ENCODE measurements around the gene RPE. TPM values are rescaled to one million over a fixed set of nuclear protein-coding genes. Genes with fewer than 3 reads are reported as not detected.

RPE gene
- total RNA-seq, 1 experiment from 2014 or later, result 21.8 TPM

GRCh38 chr2:209993968-209994367 is 8.5 kb upstream of the RPE start:
- DNase-seq (ENCODE audit: low read depth), result no peak
- in situ Hi-C loops (cut with HindIII; ENCODE audit: low pct_unique_long_range_greater_than_20kb, low sequenced_read_pairs), result no loop called here

- DNase-seq (ENCODE audit: low read depth), result no peak
- in situ Hi-C loops (cut with HindIII; ENCODE audit: low pct_unique_long_range_greater_than_20kb, low sequenced_read_pairs), result no loop called here
These were observed 3.8 kb upstream of the RPE start for GRCh38 chr2:209998596-209998995.

GRCh38 chr2:210000464-210001324 is 1.7 kb upstream of the RPE start:
- in situ Hi-C loops (cut with HindIII; ENCODE audit: low pct_unique_long_range_greater_than_20kb, low sequenced_read_pairs), result no loop called here
- DNase-seq (ENCODE audit: low read depth), result no peak

GRCh38 chr2:210003359-210003758 is 921 bp downstream of the RPE start:
- in situ Hi-C loops (cut with HindIII; ENCODE audit: low pct_unique_long_range_greater_than_20kb, low sequenced_read_pairs), result no loop called here

GRCh38 chr2:210004881-210005280 is 2.4 kb downstream of the RPE start:
- no peak for DNase-seq (ENCODE audit: low read depth)
- in situ Hi-C loops (cut with HindIII; ENCODE audit: low pct_unique_long_range_greater_than_20kb, low sequenced_read_pairs), result no loop called here

More at GRCh38 chr2:210003359-210003758, 921 bp downstream of the RPE start:
- DNase-seq (ENCODE audit: low read depth), result no peak

GRCh38 chr2:210007895-210008294 is 5.5 kb downstream of the RPE start:
- in situ Hi-C loops (cut with HindIII; ENCODE audit: low pct_unique_long_range_greater_than_20kb, low sequenced_read_pairs), result no loop called here
- DNase-seq (ENCODE audit: low read depth), result no peak

- in situ Hi-C loops (cut with HindIII; ENCODE audit: low pct_unique_long_range_greater_than_20kb, low sequenced_read_pairs), result no loop called here
These were observed 6.7 kb downstream of the RPE start for GRCh38 chr2:210009126-210009525.

GRCh38 chr2:210009896-210010295 is 7.5 kb downstream of the RPE start:
- in situ Hi-C loops (cut with HindIII; ENCODE audit: low pct_unique_long_range_greater_than_20kb, low sequenced_read_pairs), result no loop called here
- no peak for DNase-seq (ENCODE audit: low read depth)

More at GRCh38 chr2:210009126-210009525, 6.7 kb downstream of the RPE start:
- no peak for DNase-seq (ENCODE audit: low read depth)

- in situ Hi-C loops (cut with HindIII; ENCODE audit: low pct_unique_long_range_greater_than_20kb, low sequenced_read_pairs), result no loop called here
- DNase-seq (ENCODE audit: low read depth), result no peak
These were observed 17.7 kb downstream of the RPE start for GRCh38 chr2:210020138-210020537.

- DNase-seq (ENCODE audit: low read depth), result no peak
- in situ Hi-C loops (cut with HindIII; ENCODE audit: low pct_unique_long_range_greater_than_20kb, low sequenced_read_pairs), result no loop called here
These were observed 20.4 kb downstream of the RPE start for GRCh38 chr2:210022824-210023223.

GRCh38 chr2:210027608-210028007 is 25.2 kb downstream of the RPE start:
- in situ Hi-C loops (cut with HindIII; ENCODE audit: low pct_unique_long_range_greater_than_20kb, low sequenced_read_pairs), result no loop called here
- no peak for DNase-seq (ENCODE audit: low read depth)

- peak; percentile 26 for DNase-seq (ENCODE audit: low read depth)
- in situ Hi-C loops (cut with HindIII; ENCODE audit: low pct_unique_long_range_greater_than_20kb, low sequenced_read_pairs), result no loop called here
These were observed 25.7 kb downstream of the RPE start for GRCh38 chr2:210028178-210028577.

- in situ Hi-C loops (cut with HindIII; ENCODE audit: low pct_unique_long_range_greater_than_20kb, low sequenced_read_pairs), result no loop called here
- no peak for DNase-seq (ENCODE audit: low read depth)
These were observed 31.7 kb downstream of the RPE start for GRCh38 chr2:210034087-210034683.

- in situ Hi-C loops (cut with HindIII; ENCODE audit: low pct_unique_long_range_greater_than_20kb, low sequenced_read_pairs), result no loop called here
- no peak for DNase-seq (ENCODE audit: low read depth)
These were observed 33.2 kb downstream of the RPE start for GRCh38 chr2:210035679-210036078.

- in situ Hi-C loops (cut with HindIII; ENCODE audit: low pct_unique_long_range_greater_than_20kb, low sequenced_read_pairs), result no loop called here
- no peak for DNase-seq (ENCODE audit: low read depth)
These were observed 35.6 kb downstream of the RPE start for GRCh38 chr2:210038078-210038477.

GRCh38 chr2:210046851-210047500 is 44.5 kb downstream of the RPE start:
- no peak for DNase-seq (ENCODE audit: low read depth)
- in situ Hi-C loops (cut with HindIII; ENCODE audit: low pct_unique_long_range_greater_than_20kb, low sequenced_read_pairs), result no loop called here

- no peak for DNase-seq (ENCODE audit: low read depth)
- in situ Hi-C loops (cut with HindIII; ENCODE audit: low pct_unique_long_range_greater_than_20kb, low sequenced_read_pairs), result no loop called here
These were observed 47.4 kb downstream of the RPE start for GRCh38 chr2:210049831-210050230.

GRCh38 chr2:210050885-210051284 is 48.4 kb downstream of the RPE start:
- in situ Hi-C loops (cut with HindIII; ENCODE audit: low pct_unique_long_range_greater_than_20kb, low sequenced_read_pairs), result no loop called here

GRCh38 chr2:210054696-210055095 is 52.3 kb downstream of the RPE start:
- no peak for DNase-seq (ENCODE audit: low read depth)
- in situ Hi-C loops (cut with HindIII; ENCODE audit: low pct_unique_long_range_greater_than_20kb, low sequenced_read_pairs), result no loop called here

More at GRCh38 chr2:210050885-210051284, 48.4 kb downstream of the RPE start:
- no peak for DNase-seq (ENCODE audit: low read depth)

All from Caki2 (cell line).